Gastroesophageal sphincter (tissue), 4 donors: ENCODE measurements around the gene OLFM4. TPM values are rescaled to one million over a fixed set of nuclear protein-coding genes. Genes with fewer than 3 reads are reported as not detected.

Experiments
- ATAC-seq: fragments of 150-250 bp; one replicate; pipeline ENCODE4 v1.9.1; 2016; ENCODE audit warnings: mild to moderate bottlenecking, moderate library complexity
- H3K27ac ChIP-seq, 4 donors: fragments of 200-600 bp; sonication (generic) in 3 of 4; 1 replicate in 3 of 4; 2 replicates in 1 of 4; pipeline ENCODE4 v1.5.1; 2016 to 2019
- H3K27me3 ChIP-seq: fragments of 200-600 bp; sonication (generic); one replicate; pipeline ENCODE4 v1.5.1; 2019
- H3K36me3 ChIP-seq, 2 donors: fragments of 200-600 bp; sonication (generic); one replicate each; pipeline ENCODE4 v1.5.1; 2019; ENCODE audit warnings: control low read depth in 1 of 2
- H3K4me1 ChIP-seq, 3 donors: fragments of 200-600 bp; sonication (generic); 1 replicate in 2 of 3; 2 replicates in 1 of 3; pipeline ENCODE4 v1.5.1; 2016 to 2019; ENCODE audit warnings: control low read depth in 2 of 3
- H3K4me3 ChIP-seq, 2 donors: fragments of 200-600 bp; sonication (generic); one replicate each; pipeline ENCODE4 v1.5.1; 2019; ENCODE audit warnings: mild to moderate bottlenecking in 1 of 2, moderate library complexity in 1 of 2
- H3K9me3 ChIP-seq, 3 donors: fragments of 200-600 bp; sonication (generic); one replicate each; pipeline ENCODE4 v1.5.1; 2017 to 2019; ENCODE audit warnings: control low read depth in 2 of 3
- CTCF ChIP-seq, 4 experiments: fragments of 200-600 bp in 2 of 4; fragments of 450-650 bp in 2 of 4; sonication (generic) in 1 of 4; IDR thresholded peaks; one replicate each; pipeline ENCODE4 v1.5.1; 2017 to 2019; ENCODE audit warnings: antibody characterized with exemption in 4 of 4, mild to moderate bottlenecking in 2 of 4, moderate library complexity in 2 of 4
- EP300 ChIP-seq: sonication (generic); formaldehyde crosslinking; IDR thresholded peaks from one replicate; pipeline ENCODE4 v1.6.1; 2017; ENCODE audit warnings: antibody characterized with exemption, mild to moderate bottlenecking
- POLR2A ChIP-seq, 2 donors: fragments of 450-650 bp; IDR thresholded peaks; one replicate each; pipeline ENCODE4 v1.6.1; 2017; ENCODE audit warnings: antibody characterized with exemption in 2 of 2, mild to moderate bottlenecking in 2 of 2, moderate library complexity in 1 of 2
- POLR2AphosphoS5 ChIP-seq: sonication (generic); formaldehyde crosslinking; IDR thresholded peaks from one replicate; pipeline ENCODE4 v1.6.1; 2017; ENCODE audit warnings: antibody characterized with exemption
- WGBS, 2 donors: methylation state at CpG; one replicate each; pipeline ENCODE4 v1.1.5; 2018; ENCODE audit warnings: low coverage in 1 of 2; 5-methylcytosine and 5-hydroxymethylcytosine counted together
- total RNA-seq, 4 donors: library from RNA; depleted of rRNA; stranded (reverse); fragments of >200 nt; gene quantifications; one replicate each; pipeline ENCODE4 v1.1.0, GENCODE V29; 2016

OLFM4 gene
- total RNA-seq, 4 donors from 2014 or later, result 0.13 to 0.82 TPM; not detected in 2

GRCh38 chr13:53014495-53015443 is 13.8 kb upstream of the OLFM4 start:
- Histone ChIP-seq H3K27me3 (no peaks in the 10 kb centered on the region), H3K27ac (no peak overlapping the region), H3K36me3 (no peaks in the 10 kb centered on the region), H3K4me1 (no peaks in the 10 kb centered on the region), H3K9me3 (no peaks in the 10 kb centered on the region), H3K4me3 (no peak overlapping the region)
- 82 to 83% methylated on average over 2 to 7 of the region's 8 CpGs for WGBS, 2 donors
- TF ChIP-seq POLR2A (IDR thresholded peaks at IDR 0.05) (no peak), POLR2AphosphoS5 (no peak), EP300 (no peak), CTCF (IDR thresholded peaks at IDR 0.05) (no peak)
- ATAC-seq, result no peak

- Histone ChIP-seq H3K36me3 (no peaks in the 10 kb centered on the region), H3K9me3 (no peaks in the 10 kb centered on the region), H3K4me1 (no peaks in the 10 kb centered on the region), H3K4me3 (no peak overlapping the region), H3K27ac (no peak overlapping the region), H3K27me3 (no peaks in the 10 kb centered on the region)
- WGBS, 2 donors, result 49% methylated on average over 3 of the region's 6 CpGs; no CpG with 5 or more reads in 1 of the 2 donors
- TF ChIP-seq POLR2A (IDR thresholded peaks at IDR 0.05) (no peak), POLR2AphosphoS5 (no peak), CTCF (IDR thresholded peaks at IDR 0.05) (no peak), EP300 (no peak)
- no peak for ATAC-seq
Measured at GRCh38 chr13:53015971-53016370, 12.6 kb upstream of the OLFM4 start.

- no peaks in the 10 kb centered on the region for H3K36me3 ChIP-seq
- no peaks in the 10 kb centered on the region for H3K9me3 ChIP-seq
- no peak for TF ChIP-seq POLR2AphosphoS5
- TF ChIP-seq CTCF (IDR thresholded peaks at IDR 0.05), result no peak
- TF ChIP-seq POLR2A (IDR thresholded peaks at IDR 0.05), result no peak
- no peak for TF ChIP-seq EP300
- H3K4me3 ChIP-seq, result no peak overlapping the region
- H3K27me3 ChIP-seq, result no peaks in the 10 kb centered on the region
- H3K27ac ChIP-seq, result no peak overlapping the region
- no peaks in the 10 kb centered on the region for H3K4me1 ChIP-seq
- no peak for ATAC-seq
- 76 to 92% methylated on average over 2 to 4 of the region's 5 CpGs for WGBS, 2 donors
Measured at GRCh38 chr13:53017433-53017970, 11.1 kb upstream of the OLFM4 start.

GRCh38 chr13:53018690-53019647 is 9.6 kb upstream of the OLFM4 start:
- H3K9me3 ChIP-seq, result no peaks in the 10 kb centered on the region
- H3K36me3 ChIP-seq, result no peaks in the 10 kb centered on the region
- no peak for ATAC-seq
- no peak for TF ChIP-seq POLR2A (IDR thresholded peaks at IDR 0.05)
- no peak for TF ChIP-seq CTCF (IDR thresholded peaks at IDR 0.05)
- TF ChIP-seq POLR2AphosphoS5, result no peak
- no peak for TF ChIP-seq EP300
- no peak overlapping the region for H3K27ac ChIP-seq
- H3K27me3 ChIP-seq, result no peaks in the 10 kb centered on the region
- 82 to 86% methylated on average over 4 of the region's 4 CpGs for WGBS, 2 donors
- no peak overlapping the region for H3K4me3 ChIP-seq
- H3K4me1 ChIP-seq, result no peaks in the 10 kb centered on the region
